HEK293 (cell line): ENCODE measurements around the gene NFAT5.

Source experiments
- CTCF ChIA-PET: fragments of 350-600 bp; formaldehyde crosslinking; extraction: SDS; loops from one replicate; lab custom pipeline; 2021; ENCODE audit warnings: antibody characterized with exemption; lab: Yijun Ruan, JAX
- POLR2A ChIA-PET: fragments of 300-600 bp; formaldehyde crosslinking; extraction: SDS; loops from one replicate; lab custom pipeline; 2020; ENCODE audit warnings: antibody characterized with exemption, inconsistent platforms; lab: Yijun Ruan, JAX
- H3K27ac ChIP-seq: fragments of 200-500 bp; sonication (Bioruptor generic); 2 replicates; pipeline ENCODE4 v1.5.1; 2014; ENCODE audit warnings: low read depth, low read length, control low read depth, inconsistent platforms; ENCODE audit errors: extremely low read depth
- H3K36me3 ChIP-seq, 2 experiments: fragments of 200-500 bp in 1 of 2; sonication (Bioruptor generic) in 1 of 2; 1 replicate in 1 of 2; 2 replicates in 1 of 2; pipeline ENCODE4 v1.5.1; 2014 to 2017; ENCODE audit warnings: inconsistent platforms in 2 of 2, low read length in 2 of 2; ENCODE audit not compliant: control insufficient read depth in 2 of 2, insufficient read depth in 1 of 2
- H3K4me1 ChIP-seq: fragments of 200-500 bp; sonication (Bioruptor generic); 2 replicates; pipeline ENCODE4 v1.5.1; 2014; ENCODE audit warnings: mild to moderate bottlenecking, low read length, inconsistent platforms; ENCODE audit not compliant: control insufficient read depth, insufficient read depth
- H3K4me3 ChIP-seq: 2 replicates; pipeline ENCODE4 v1.5.1; 2011; ENCODE audit warnings: low read depth, mild to moderate bottlenecking, control low read depth, low read length, moderate library complexity
- H3K9me3 ChIP-seq: fragments of 200-500 bp; sonication (Bioruptor generic); 2 replicates; pipeline ENCODE4 v1.5.1; 2014; ENCODE audit warnings: low read depth, low read length, inconsistent platforms; ENCODE audit not compliant: control insufficient read depth, insufficient read depth
- HIC1 ChIP-seq: fragments of 450-650 bp; formaldehyde crosslinking; IDR thresholded peaks from 2 replicates; pipeline ENCODE4 v1.5.1; 2016; ENCODE audit warnings: missing biosample characterization, missing genetic modification characterization
- ZFP37 ChIP-seq: fragments of 450-650 bp; formaldehyde crosslinking; IDR thresholded peaks from 2 replicates; pipeline ENCODE4 v1.5.1; 2016; ENCODE audit warnings: missing biosample characterization, missing genetic modification characterization
- ZNF10 ChIP-seq: fragments of 450-650 bp; formaldehyde crosslinking; IDR thresholded peaks from 2 replicates; pipeline ENCODE4 v1.5.1; 2017; ENCODE audit warnings: missing biosample characterization, missing genetic modification characterization
- ZNF169 ChIP-seq: fragments of 450-650 bp; formaldehyde crosslinking; IDR thresholded peaks from 2 replicates; pipeline ENCODE4 v1.5.1; 2016; ENCODE audit warnings: missing biosample characterization, missing genetic modification characterization
- ZNF239 ChIP-seq: fragments of 450-650 bp; formaldehyde crosslinking; IDR thresholded peaks from 2 replicates; pipeline ENCODE4 v1.5.1; 2016; ENCODE audit warnings: missing biosample characterization, missing genetic modification characterization
- ZNF24 ChIP-seq: fragments of 450-650 bp; formaldehyde crosslinking; IDR thresholded peaks from 2 replicates; pipeline ENCODE4 v1.5.1; 2016; ENCODE audit warnings: missing biosample characterization, missing genetic modification characterization
- ZNF426 ChIP-seq: fragments of 450-650 bp; formaldehyde crosslinking; IDR thresholded peaks from 2 replicates; pipeline ENCODE4 v1.5.1; 2017; ENCODE audit warnings: missing biosample characterization, missing genetic modification characterization, mild to moderate bottlenecking, inconsistent platforms, moderate library complexity
- ZNF48 ChIP-seq: fragments of 450-650 bp; formaldehyde crosslinking; IDR thresholded peaks from 2 replicates; pipeline ENCODE4 v1.5.1; 2016; ENCODE audit warnings: missing biosample characterization, missing genetic modification characterization
- ZNF558 ChIP-seq: fragments of 450-650 bp; formaldehyde crosslinking; IDR thresholded peaks from 2 replicates; pipeline ENCODE4 v1.5.1; 2016; ENCODE audit warnings: missing biosample characterization, missing genetic modification characterization
- ZNF561 ChIP-seq: fragments of 450-650 bp; IDR thresholded peaks from 2 replicates; pipeline ENCODE4 v1.5.1; 2018; ENCODE audit warnings: missing biosample characterization, missing genetic modification characterization, borderline replicate concordance
- ZNF654 ChIP-seq: fragments of 450-650 bp; formaldehyde crosslinking; IDR thresholded peaks from 2 replicates; pipeline ENCODE4 v1.5.1; 2016; ENCODE audit warnings: low read depth, missing biosample characterization, missing genetic modification characterization
- ZNF658 ChIP-seq: fragments of 450-650 bp; formaldehyde crosslinking; IDR thresholded peaks from 2 replicates; pipeline ENCODE4; 2016; ENCODE audit warnings: missing biosample characterization, missing genetic modification characterization
- TF ChIP-seq, protein P1 (sequence below): fragments of 450-650 bp; formaldehyde crosslinking; IDR thresholded peaks from 2 replicates; pipeline ENCODE4 v1.5.1; 2016; ENCODE audit warnings: missing biosample characterization, missing genetic modification characterization
- TF ChIP-seq, protein P2 (sequence below): fragments of 450-650 bp; formaldehyde crosslinking; IDR thresholded peaks from 2 replicates; pipeline ENCODE4 v1.5.1; 2016; ENCODE audit warnings: missing biosample characterization, missing genetic modification characterization
- TF ChIP-seq, protein P3 (sequence below): fragments of 450-650 bp; formaldehyde crosslinking; IDR thresholded peaks from 2 replicates; pipeline ENCODE4 v1.5.1; 2017; ENCODE audit warnings: missing biosample characterization, missing genetic modification characterization
- TF ChIP-seq, protein P4 (sequence below): fragments of 450-650 bp; formaldehyde crosslinking; IDR thresholded peaks from 2 replicates; pipeline ENCODE4 v1.5.1; 2017; ENCODE audit warnings: missing biosample characterization, missing genetic modification characterization
- TF ChIP-seq, protein P5 (sequence below): fragments of 450-650 bp; formaldehyde crosslinking; IDR thresholded peaks from 2 replicates; pipeline ENCODE4 v1.5.1; 2016; ENCODE audit warnings: missing biosample characterization, missing genetic modification characterization, borderline replicate concordance

NFAT5 gene

DNA sequence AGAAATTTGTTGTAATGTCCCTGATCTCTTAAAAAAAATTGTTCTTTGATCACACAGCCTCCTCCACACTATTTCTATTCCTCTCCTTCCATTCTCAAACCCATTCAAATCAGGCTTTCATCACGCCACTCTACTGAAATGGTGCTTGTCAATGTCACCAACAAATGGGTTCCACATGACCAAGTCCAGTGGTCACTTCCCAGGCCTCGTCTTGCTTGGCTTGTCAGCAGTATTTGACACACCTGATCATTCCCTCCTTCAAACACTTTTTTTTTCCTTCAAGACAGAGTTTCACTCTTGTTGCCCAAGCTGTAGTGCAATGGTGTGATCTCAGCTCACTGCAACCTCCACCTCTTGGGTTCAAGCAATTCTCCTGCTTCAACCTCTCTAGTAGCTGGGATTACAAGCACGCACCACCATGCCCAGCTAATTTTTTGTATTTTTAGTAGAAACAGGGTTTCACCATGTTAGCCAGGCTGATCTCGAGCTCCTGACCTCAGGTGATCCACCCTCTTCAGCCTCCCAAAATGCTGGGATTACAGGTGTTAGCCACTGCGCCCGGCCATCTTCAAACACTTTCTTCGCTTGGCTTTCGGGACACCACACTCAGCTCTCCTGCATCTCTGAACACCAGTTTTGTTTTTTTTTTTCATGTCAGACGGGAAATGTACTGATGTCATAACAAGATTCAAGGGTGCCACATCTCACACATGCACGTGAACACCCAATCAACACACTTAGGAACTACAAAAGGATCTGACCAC is 142.3 kb downstream of the NFAT5 start:
- CTCF ChIA-PET: interaction anchor here (0.6 to 3.7 kb wide), 7 partner anchors 17 to 312 kb away, joined by 3 to 37 read pairs (median 5); partner anchors contain the start of gene NOB1

GRCh38 chr16:69709456-69710084 is 143.8 kb downstream of the NFAT5 start:
- no peaks in the 10 kb centered on the region for H3K9me3 ChIP-seq
- H3K27ac ChIP-seq: no peak overlapping the region
- peaks cover 0 to 26% of the 10 kb centered on the region in 2 experiments; a peak in 2 of 3 replicates for H3K36me3 ChIP-seq
- no peaks in the 10 kb centered on the region for H3K4me1 ChIP-seq
- no peak overlapping the region for H3K4me3 ChIP-seq
- ChIA-PET CTCF (interaction anchor here (0.6 to 3.7 kb wide), 15 partner anchors 11 to 545 kb away, joined by 3 to 37 read pairs (median 4); partner anchors contain the start of gene NOB1), POLR2A (interaction anchor here (4.0 kb wide), 1 partner anchor 45 kb away, joined by 10 read pairs; the partner anchor contains the start of gene NOB1)
- TF ChIP-seq HIC1 (no peak), ZNF10 (tag by site-specific recombination) (0 out of 2 replicates have a peak, but pooled peaks have one; percentile 15), ZNF654 (tag by site-specific recombination) (peak; percentile 87), ZNF558 (tag by site-specific recombination) (no peak), ZNF658 (tag by site-specific recombination) (no peak), ZNF24 (tag by site-specific recombination) (no peak)
- TF ChIP-seq, protein P1, sequence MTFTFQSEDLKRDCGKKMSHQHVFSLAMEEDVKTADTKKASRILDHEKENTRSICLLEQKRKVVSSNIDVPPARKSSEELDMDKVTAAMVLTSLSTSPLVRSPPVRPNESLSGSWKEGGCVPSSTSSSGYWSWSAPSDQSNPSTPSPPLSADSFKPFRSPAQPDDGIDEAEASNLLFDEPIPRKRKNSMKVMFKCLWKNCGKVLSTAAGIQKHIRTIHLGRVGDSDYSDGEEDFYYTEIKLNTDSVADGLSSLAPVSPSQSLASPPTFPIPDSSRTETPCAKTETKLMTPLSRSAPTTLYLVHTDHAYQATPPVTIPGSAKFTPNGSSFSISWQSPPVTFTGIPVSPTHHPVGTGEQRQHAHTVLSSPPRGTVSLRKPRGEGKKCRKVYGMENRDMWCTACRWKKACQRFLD: no peak
- TF ChIP-seq, protein P2, sequence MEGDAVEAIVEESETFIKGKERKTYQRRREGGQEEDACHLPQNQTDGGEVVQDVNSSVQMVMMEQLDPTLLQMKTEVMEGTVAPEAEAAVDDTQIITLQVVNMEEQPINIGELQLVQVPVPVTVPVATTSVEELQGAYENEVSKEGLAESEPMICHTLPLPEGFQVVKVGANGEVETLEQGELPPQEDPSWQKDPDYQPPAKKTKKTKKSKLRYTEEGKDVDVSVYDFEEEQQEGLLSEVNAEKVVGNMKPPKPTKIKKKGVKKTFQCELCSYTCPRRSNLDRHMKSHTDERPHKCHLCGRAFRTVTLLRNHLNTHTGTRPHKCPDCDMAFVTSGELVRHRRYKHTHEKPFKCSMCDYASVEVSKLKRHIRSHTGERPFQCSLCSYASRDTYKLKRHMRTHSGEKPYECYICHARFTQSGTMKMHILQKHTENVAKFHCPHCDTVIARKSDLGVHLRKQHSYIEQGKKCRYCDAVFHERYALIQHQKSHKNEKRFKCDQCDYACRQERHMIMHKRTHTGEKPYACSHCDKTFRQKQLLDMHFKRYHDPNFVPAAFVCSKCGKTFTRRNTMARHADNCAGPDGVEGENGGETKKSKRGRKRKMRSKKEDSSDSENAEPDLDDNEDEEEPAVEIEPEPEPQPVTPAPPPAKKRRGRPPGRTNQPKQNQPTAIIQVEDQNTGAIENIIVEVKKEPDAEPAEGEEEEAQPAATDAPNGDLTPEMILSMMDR (tag by site-specific recombination): peak; percentile 40; the same call in 1 of the 2 replicates

More for the DNA sequence above, 142.3 kb downstream of the NFAT5 start:
- Histone ChIP-seq H3K9me3 (no peaks in the 10 kb centered on the region), H3K4me3 (no peak overlapping the region), H3K27ac (no peak overlapping the region), H3K4me1 (no peaks in the 10 kb centered on the region), H3K36me3 (peaks cover 0 to 25% of the 10 kb centered on the region in 2 experiments; a peak in 2 of 3 replicates)
- POLR2A ChIA-PET: interaction anchor here (0.6 to 4.0 kb wide), 2 partner anchors 47 to 178 kb away, joined by 5 to 10 read pairs; partner anchors contain the start of gene NOB1
- TF ChIP-seq ZNF426 (tag by site-specific recombination) (no peak), ZNF239 (tag by site-specific recombination) (no peak), ZFP37 (tag by site-specific recombination) (no peak), ZNF169 (tag by site-specific recombination) (no peak), ZNF561 (tag by site-specific recombination) (no peak), ZNF48 (no peak)
- TF ChIP-seq, protein P3, sequence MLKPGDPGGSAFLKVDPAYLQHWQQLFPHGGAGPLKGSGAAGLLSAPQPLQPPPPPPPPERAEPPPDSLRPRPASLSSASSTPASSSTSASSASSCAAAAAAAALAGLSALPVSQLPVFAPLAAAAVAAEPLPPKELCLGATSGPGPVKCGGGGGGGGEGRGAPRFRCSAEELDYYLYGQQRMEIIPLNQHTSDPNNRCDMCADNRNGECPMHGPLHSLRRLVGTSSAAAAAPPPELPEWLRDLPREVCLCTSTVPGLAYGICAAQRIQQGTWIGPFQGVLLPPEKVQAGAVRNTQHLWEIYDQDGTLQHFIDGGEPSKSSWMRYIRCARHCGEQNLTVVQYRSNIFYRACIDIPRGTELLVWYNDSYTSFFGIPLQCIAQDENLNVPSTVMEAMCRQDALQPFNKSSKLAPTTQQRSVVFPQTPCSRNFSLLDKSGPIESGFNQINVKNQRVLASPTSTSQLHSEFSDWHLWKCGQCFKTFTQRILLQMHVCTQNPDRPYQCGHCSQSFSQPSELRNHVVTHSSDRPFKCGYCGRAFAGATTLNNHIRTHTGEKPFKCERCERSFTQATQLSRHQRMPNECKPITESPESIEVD: no peak
- TF ChIP-seq, protein P4, sequence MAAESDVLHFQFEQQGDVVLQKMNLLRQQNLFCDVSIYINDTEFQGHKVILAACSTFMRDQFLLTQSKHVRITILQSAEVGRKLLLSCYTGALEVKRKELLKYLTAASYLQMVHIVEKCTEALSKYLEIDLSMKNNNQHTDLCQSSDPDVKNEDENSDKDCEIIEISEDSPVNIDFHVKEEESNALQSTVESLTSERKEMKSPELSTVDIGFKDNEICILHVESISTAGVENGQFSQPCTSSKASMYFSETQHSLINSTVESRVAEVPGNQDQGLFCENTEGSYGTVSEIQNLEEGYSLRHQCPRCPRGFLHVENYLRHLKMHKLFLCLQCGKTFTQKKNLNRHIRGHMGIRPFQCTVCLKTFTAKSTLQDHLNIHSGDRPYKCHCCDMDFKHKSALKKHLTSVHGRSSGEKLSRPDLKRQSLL (tag by site-specific recombination): no peak
- TF ChIP-seq, protein P5, sequence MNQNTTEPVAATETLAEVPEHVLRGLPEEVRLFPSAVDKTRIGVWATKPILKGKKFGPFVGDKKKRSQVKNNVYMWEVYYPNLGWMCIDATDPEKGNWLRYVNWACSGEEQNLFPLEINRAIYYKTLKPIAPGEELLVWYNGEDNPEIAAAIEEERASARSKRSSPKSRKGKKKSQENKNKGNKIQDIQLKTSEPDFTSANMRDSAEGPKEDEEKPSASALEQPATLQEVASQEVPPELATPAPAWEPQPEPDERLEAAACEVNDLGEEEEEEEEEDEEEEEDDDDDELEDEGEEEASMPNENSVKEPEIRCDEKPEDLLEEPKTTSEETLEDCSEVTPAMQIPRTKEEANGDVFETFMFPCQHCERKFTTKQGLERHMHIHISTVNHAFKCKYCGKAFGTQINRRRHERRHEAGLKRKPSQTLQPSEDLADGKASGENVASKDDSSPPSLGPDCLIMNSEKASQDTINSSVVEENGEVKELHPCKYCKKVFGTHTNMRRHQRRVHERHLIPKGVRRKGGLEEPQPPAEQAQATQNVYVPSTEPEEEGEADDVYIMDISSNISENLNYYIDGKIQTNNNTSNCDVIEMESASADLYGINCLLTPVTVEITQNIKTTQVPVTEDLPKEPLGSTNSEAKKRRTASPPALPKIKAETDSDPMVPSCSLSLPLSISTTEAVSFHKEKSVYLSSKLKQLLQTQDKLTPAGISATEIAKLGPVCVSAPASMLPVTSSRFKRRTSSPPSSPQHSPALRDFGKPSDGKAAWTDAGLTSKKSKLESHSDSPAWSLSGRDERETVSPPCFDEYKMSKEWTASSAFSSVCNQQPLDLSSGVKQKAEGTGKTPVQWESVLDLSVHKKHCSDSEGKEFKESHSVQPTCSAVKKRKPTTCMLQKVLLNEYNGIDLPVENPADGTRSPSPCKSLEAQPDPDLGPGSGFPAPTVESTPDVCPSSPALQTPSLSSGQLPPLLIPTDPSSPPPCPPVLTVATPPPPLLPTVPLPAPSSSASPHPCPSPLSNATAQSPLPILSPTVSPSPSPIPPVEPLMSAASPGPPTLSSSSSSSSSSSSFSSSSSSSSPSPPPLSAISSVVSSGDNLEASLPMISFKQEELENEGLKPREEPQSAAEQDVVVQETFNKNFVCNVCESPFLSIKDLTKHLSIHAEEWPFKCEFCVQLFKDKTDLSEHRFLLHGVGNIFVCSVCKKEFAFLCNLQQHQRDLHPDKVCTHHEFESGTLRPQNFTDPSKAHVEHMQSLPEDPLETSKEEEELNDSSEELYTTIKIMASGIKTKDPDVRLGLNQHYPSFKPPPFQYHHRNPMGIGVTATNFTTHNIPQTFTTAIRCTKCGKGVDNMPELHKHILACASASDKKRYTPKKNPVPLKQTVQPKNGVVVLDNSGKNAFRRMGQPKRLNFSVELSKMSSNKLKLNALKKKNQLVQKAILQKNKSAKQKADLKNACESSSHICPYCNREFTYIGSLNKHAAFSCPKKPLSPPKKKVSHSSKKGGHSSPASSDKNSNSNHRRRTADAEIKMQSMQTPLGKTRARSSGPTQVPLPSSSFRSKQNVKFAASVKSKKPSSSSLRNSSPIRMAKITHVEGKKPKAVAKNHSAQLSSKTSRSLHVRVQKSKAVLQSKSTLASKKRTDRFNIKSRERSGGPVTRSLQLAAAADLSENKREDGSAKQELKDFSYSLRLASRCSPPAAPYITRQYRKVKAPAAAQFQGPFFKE (tag by site-specific recombination): no peak
